T-helper 2 cell (primary cell): ENCODE measurements around the gene ABCF2.

ENCODE experiments used
- DNase-seq, 5 experiments: peaks; one replicate each; pipeline versions ENCODE4 v3.0.0 to v3.0.0-alpha.2; 2012 to 2022
- total RNA-seq, 2 donors: gene quantifications; one replicate each; lab custom pipeline; 2026; lab: John Stamatoyannopoulos, UW

The ABCF2 gene
- 11.5 to 15.6 reads per million in 2 donors for total RNA-seq

GRCh38 chr7:151226875-151227782 lies at the start of gene ABCF2:
ABCF2 (minus strand) TSS chr7:151227205; CDS start chr7:151226458, 747 bp downstream.
- DNase-seq, result peak; percentile 91 to 99 (median 97)

DNA sequence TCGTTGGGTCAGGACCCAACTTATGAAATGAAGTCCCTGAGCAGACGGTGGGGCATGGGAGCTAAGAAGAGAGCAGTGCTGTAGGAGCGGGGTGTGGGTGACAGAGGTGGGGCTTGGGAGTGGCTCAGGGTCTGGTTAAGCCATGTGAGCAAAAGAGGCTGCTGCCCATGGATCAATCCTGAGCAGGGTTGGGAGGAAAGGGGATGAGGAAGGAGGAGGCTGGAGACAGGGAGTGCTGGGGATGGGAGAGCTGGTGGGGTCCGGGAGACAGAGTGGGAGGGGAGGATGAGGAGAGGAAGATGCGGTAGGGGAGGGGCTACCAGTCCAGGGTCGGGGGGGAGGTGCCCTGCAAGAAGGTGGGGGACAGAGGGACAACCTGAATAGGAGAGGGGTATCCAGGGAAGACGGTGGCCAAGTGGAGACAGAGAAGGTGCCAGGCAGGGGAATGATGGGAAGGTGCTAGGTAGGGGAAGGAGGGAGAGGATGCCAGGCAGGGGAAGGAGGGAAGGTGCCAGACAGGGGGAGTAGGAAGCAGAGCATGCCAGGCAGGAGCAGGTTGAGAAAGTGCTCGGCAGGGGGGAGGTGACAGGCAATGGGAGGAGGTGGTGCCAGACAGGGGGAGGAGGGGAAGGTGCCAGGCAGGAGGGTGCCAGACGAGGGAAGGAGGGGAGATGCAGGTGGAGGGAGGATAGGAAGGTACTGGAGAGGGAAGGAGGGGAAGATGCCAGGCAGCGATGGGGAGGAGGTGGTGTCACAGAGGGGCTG lies 49.0 kb upstream of the ABCF2 start:
- peak in 1 of 5 experiments; percentile 55 for DNase-seq

GRCh38 chr7:151274936-151275812 lies 48.2 kb upstream of the ABCF2 start:
- DNase-seq, result no peak

DNA sequence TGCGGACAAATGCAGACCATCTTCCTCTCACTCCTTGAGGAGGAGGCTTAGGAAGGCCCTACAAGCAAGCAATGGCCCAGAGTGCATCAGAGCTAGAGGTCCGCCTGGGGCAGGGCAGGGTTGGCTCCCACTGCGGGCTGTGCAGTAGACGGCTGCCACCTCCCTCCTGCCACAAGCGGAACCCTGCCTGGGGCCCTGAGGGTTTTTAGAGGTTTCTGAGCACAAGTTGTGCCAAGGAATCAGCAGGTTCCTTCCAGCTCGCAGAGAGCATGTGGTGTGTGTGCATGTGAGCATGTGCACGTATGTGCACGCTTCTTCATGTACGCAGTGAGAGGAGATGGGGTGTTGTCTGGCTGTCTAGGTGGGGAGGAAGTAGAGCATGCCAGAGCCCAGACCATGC lies 47.4 kb upstream of the ABCF2 start:
- DNase-seq, result no peak

DNA sequence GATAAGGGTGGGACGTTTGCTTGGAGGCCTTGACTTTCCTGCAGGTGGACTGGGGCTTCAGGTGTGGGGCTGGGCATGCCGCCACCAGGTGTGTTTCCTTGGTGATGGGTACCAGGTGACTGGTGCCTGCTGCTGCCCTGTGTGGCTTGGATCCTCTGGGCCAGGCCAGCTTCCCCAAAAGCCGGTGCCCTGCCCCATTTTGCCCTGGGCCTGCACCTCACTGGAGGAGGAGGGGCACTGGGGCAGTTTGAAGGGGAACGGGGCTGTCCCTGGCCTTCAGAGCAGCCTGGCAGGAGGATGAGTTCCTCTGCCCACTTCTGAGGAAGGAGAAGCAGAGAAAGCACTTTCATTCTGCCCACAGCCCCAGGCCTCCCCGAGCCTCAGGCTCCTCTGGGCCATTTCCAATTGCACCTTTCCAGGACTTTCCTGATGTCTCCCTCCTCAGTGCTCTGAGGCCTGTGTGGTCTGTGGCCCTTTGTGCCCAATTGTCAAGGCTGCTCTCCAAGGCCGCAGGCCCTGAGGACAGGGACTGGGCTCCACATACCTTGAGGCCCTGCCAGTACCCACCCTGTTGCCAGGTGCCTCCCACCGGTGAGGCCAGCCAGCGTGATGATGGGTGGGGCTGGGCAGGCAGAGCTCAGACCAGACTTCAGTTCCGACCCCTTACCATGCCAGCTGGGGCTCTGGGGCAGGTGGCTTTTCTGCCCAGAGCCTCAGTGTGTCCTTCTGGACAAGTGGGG lies 46.8 kb upstream of the ABCF2 start:
- DNase-seq, result no peak

DNA sequence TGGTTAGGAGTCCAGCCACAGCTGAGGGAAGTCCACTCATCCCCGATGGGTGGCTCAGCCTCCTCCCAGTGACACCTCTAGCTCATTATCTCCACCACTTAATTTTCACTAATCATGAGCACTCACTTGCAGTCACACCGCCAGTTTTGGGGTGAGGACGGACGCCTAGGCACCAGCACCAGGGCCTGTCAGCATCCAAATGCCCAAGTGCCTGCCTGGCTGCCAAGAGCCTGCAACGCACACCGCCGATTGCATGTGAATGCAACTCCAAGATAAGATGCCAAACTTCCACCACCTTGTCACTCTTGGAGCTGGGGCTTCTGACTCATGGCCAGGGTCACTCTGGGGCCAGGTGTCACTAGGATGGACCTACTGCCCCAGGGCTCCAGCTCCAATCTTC lies 45.9 kb upstream of the ABCF2 start:
- DNase-seq, result no peak

DNA sequence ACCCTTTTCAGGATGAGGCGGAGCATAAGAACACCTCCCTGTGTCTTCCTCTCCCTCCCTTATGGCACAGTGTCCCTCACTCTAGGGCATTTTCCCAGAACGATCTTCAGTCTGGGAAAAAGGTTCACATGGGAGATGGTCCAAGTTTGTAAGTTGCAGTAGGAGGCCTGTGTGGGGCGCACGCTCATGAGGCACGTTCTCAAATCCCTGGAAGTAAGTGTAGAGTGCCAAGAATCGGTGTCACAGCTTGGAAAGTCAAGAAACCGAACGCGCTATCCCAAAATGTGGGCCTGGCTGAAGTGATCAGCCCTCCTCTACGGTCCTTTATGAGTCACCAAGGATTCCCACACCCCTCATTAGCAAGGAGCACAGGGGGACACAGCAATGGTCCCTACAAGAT lies 45.4 kb upstream of the ABCF2 start:
- DNase-seq, result no peak

DNA sequence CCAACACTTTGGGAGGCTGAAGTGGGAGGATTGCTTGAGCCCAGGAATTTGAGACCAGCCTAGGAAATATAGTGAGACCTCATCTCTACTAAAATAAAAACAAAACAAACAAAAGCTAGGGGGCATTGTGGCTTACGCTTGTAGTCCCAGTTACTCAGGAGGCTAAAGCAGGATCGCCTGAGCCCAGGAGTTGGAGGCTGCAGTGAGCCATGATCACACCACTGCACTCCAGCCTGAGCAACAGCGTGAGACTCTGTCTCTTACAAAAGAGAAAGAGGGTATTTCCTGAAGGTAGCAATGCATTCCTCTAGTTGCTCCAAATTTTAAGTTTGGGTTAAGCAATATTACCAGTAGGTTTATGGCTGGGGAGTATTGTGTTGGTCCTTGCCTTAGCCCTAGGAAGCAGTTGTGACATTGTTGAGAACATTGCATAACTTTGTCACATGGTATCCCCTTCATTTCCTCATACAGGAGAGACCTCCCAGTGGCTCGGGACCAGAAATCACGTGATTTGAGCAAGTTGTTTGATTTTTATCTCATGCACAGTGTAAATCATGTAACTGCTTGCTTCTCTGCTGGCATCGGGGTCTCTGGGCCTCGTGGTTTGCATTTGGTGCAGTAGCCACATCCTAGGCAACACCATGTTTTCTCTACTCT lies 44.8 kb upstream of the ABCF2 start:
- DNase-seq, result peak in 1 of 5 experiments; percentile 59

- no peak for DNase-seq
These were observed 42.5 kb upstream of the ABCF2 start for GRCh38 chr7:151269511-151269910.

- no peak for DNase-seq
These were observed 38.4 kb upstream of the ABCF2 start for GRCh38 chr7:151265351-151265931.

DNA sequence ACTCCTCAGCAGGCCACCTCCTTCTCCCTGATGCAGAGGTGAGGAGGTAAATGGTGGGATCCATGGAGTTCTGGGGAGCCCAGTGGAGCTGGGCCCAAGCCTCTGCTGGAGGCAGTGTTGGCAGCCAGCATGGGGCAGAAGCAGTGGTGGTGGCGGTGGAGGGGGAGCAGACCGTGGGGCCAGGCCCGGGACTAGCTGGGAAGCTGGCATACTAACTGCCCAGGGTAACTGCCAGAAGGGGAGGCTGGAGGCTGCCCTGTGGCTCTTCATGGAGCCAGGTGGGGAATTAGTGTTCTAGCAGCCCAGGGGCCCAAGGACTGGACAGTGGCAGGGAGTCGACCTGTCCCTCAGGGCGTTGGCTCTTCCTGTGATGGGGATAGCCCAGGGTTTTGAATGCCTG lies 37.6 kb upstream of the ABCF2 start:
- no peak for DNase-seq

DNA sequence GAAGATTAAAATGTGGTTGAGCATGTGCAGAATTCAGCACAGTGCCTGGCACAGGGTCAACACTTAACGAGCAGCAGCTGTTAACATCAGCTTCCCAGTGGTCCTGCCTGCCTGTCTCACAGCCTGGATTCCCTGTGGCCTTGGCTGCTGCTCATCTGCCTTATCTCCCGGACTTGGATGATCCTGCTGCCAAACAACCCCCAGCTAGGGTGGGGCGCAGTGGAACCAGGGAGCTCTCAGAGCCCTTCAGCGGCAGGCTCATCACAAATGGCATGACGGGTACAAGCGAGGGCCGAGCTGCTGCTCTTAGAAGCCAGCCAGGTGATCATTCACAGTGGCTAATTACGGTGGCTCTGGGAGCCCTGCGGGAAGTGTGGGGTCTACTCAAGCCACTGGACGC lies 34.5 kb upstream of the ABCF2 start:
- no peak for DNase-seq

- no peak for DNase-seq
These were observed 33.9 kb upstream of the ABCF2 start for GRCh38 chr7:151260883-151261282.

DNA sequence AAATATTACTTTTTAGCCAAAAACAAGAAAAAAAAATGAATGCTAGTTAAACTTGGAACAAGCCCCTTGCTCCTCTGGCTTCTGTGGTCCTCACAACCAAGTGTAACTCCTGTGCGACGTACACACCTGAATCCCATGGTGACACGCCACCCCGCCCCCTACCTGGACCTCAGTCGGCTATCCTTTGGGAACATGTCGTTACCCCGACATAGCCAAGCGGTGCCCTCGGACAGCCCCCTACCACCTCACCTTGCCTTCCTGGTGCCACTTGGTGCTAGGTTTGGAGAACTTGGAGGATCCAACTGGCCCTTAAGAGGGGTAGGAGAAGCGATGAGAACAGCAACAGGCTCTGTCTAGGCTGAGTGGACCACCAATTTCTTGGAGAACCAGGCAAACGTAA lies 33.5 kb upstream of the ABCF2 start:
- DNase-seq, result no peak

GRCh38 chr7:151257990-151258389 lies 31.0 kb upstream of the ABCF2 start:
- no peak for DNase-seq

DNA sequence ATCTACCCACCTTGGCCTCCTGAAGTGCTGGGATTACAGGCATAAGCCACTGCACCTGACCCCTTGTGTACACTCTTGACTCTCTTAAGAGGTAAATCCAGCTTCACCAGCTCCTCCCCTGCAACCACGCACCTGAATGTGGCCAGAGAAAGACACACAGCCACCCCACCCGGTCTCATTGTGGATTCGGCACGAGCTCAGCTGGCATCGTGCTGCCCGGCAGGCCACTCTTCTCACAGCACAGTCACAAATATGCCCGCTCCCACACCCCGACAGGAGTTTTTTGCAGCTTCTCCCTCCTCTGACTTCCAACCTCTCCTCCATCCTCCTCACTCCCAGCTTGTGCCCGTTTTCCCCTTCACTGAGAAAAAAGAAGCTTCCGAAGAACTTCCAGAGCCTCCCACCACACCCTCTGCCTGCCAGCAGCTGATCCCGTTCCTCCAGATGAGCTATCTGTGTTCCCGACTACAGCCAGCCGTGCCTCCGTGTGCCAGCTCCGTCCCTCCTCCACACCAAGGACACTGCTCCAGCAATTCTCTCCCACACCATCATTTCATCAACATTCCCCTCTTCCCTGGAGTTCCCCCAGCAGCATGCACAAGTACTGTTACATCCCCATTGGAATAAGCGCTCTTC lies 29.5 kb upstream of the ABCF2 start:
- DNase-seq, result no peak

- no peak for DNase-seq
These were observed 28.4 kb upstream of the ABCF2 start for GRCh38 chr7:151255390-151255789.

DNA sequence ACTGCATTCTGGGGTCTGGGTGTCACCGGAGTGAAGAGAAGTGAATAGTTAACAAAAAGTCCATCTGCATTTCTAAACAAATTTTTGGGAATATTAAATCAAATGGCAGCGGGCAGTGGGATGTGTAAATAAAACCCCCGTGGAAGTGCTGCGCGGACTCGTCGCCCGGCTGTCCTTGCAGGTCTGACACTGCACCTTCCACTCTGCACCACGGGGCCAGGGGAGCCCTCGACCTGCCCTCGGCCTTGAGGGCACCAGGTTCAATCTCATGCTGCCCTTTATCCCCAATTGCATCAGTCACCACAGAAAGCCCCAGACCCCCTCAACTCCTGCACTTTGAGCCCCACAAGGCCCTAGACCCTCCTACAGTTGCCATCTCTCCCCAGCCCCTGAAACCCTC lies 27.8 kb upstream of the ABCF2 start:
- DNase-seq, result no peak

DNA sequence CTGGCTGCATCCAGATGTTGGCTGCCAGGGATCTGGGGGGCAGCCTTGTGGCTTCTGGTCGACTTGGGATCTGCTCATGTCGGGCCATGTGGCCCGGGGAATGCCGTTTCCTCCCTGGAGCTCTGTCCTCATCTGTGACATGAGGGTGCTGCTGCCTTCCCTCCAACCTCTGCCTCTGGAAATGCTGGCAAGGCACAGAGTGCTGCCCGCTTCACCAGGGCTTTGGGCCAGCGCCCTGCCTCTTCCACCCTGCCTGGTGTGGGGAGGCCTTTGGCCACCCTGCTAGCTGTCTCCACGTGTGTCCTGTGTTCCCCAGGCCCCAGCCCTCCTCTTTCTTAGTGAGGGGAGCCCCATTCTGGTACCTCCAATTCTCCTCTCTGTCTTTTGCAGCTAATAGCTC lies 27.3 kb upstream of the ABCF2 start:
- no peak for DNase-seq

GRCh38 chr7:151252961-151253711 lies 26.1 kb upstream of the ABCF2 start:
- no peak for DNase-seq
